GM18520 (cell line): Measurements from ENCODE around the gene FASTKD2.
A peak's percentile ranks its signal among the peaks of the same experiment; 100 is the strongest.

ENCODE experiments used
- ATAC-seq: cut with Tn5 transposase; IDR thresholded peaks from one replicate; pipeline ENCODE4 v1.9.1; 2021; ENCODE audit not compliant: unreplicated experiment

Gene FASTKD2

DNA sequence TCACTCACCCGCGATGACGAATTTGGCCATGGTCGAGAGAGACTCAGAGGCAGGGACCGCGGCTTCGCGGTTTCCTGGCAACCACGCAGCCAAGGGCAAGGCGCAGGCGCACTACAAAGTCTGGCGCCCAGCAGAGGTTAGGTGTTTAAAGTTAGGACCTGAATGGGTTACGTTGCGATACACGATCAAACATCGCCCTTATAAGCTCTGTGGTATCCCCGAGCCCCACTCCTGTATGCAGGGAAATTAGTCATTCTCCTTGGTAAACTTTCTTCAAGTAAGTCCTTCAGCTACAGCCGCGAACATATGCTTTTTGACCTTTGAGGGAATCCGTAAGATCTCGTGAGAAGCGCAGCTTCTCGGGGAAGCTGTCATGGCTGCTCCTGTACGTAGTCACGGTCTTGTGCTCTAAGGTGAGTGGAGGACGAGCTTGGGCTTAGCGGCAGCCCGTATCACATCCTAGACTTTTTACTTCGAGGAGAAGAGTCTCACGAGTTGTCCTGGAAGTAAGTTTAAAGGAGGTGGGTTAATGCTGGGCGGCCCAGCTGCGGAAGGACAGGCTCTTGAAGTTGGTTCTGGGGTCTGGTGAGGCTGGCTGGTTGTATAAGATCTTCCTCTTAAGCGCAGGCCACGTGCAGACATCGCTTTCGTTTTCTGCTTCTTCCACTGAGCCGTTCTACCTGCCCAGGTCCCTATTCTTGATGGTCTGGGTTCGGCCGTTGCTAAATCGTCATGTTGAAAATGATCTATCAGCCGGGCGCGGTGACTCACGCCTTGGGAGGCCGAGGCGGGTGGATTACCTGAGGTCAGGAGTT lies at the start of gene FASTKD2, which contains the start of gene MDH1B:
TSS of gene FASTKD2 (plus strand) at position 365 of the 815 bp plus-strand sequence. CDS start 1,088 bp downstream, outside the sequence.
TSS of gene MDH1B (minus strand) at position 87 of the 815 bp plus-strand sequence. CDS start at position 30, 57 bp downstream.
- ATAC-seq: peak; percentile 88

DNA sequence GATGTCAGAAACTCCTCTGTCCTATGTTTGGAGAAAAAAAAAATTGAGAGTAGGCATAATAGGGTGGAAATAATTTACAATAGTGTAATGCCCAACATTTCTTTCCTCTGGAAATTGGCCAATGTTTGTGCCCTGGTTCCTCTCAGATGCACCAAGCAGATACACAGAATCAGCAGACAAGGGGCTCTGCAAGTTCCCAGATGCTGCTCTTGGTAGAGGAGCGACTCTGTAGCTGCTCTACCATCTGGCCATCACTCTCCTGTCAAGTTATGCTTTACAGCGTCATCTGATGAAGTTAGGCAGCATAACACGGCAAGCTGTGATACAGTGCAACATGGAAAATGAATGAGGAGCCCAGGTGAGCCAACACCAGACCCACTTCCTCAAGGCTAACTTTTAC lies 48.8 kb upstream of the FASTKD2 start:
- ATAC-seq: no peak

DNA sequence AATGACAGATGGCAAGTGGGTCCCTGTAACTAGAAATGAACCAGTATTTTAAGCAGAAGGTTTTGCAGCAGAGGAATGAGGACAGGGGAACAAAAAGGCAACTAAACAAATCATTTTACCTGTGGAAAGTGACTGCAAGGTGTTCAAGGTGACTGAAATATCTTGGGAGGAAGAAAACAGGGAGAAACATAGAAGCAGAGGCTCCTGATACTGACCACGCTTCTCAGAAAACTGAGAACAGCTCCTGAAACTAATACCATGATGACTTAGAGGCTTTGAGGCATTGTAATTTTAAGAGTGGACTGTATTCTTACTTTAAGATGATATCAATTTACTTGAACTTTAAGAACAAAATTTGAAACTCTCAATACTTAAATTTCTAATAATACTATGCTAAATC lies 47.1 kb upstream of the FASTKD2 start, which contains the start of gene DYTN:
TSS of gene DYTN (minus strand) at position 101 of the 400 bp plus-strand sequence. CDS start 117 bp downstream, outside the sequence.
- ATAC-seq: no peak

DNA sequence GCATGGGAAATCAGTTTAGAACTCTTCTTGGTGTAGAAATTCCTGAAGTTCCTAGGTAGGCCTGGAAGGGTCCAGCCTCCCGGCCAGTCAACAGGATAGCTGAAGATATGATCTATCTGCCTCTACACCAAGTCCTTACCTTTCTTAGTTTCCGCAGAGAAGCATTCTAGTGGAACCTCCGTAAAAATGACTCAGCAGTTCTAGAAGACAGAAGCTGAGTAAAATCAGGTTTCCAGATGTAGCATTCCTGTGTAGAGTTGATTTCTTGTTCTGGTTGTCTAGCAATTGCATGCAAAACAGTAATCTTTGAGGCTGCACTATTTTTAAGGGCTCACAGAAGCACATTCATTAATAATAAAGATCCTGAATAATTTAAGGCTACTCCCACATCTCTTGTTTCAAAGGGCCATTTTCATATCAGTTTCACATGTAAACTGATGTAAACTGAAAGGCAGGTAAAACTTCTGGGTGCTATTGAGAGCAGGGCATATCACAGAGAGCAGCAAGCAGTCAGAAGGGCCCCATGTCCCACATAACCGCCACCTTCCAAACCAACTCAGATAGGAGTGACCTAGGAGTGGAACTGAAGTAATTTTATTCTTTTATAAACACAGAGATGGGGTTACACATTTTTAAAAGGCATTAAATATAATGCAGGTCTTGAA lies 44.0 kb upstream of the FASTKD2 start:
- peak; percentile 65 for ATAC-seq

DNA sequence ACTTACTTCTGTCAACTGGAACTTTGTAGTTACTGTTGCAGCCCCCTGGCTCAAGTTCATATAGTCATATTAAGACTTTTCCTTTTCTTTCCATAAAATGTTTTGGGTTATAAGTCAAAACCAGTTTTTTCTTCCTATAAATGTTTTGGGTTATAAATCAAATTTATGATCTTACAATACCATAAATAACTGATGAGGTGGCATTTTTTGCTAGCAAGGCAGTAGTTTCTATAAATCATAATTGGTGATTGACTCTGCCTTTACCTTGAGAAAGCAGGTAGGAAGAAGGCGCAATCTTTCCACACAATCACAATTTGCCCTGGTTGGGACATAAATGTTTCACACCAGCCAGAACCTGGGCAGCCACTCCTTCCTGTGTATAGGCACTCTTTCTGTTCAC lies 42.1 kb upstream of the FASTKD2 start:
- ATAC-seq: no peak

DNA sequence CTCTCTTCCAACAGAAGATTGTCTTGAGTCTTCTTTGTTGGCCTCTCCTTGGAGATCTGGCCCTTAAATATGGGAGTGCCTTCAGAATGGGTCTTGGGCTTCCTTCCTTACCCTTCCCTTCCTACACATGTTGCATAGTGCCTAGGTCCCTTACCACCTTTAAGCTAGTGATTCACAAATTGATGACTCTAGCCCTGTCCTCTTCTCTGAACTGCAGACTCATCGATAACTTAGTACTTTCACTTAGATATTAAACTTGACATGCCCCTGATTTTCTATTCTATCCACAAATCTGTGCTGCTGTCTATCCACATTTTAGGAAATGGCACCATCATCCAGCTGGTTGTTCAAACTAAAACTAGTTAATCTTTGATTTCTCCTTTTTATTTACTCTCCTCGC lies 38.1 kb upstream of the FASTKD2 start:
- no peak for ATAC-seq

DNA sequence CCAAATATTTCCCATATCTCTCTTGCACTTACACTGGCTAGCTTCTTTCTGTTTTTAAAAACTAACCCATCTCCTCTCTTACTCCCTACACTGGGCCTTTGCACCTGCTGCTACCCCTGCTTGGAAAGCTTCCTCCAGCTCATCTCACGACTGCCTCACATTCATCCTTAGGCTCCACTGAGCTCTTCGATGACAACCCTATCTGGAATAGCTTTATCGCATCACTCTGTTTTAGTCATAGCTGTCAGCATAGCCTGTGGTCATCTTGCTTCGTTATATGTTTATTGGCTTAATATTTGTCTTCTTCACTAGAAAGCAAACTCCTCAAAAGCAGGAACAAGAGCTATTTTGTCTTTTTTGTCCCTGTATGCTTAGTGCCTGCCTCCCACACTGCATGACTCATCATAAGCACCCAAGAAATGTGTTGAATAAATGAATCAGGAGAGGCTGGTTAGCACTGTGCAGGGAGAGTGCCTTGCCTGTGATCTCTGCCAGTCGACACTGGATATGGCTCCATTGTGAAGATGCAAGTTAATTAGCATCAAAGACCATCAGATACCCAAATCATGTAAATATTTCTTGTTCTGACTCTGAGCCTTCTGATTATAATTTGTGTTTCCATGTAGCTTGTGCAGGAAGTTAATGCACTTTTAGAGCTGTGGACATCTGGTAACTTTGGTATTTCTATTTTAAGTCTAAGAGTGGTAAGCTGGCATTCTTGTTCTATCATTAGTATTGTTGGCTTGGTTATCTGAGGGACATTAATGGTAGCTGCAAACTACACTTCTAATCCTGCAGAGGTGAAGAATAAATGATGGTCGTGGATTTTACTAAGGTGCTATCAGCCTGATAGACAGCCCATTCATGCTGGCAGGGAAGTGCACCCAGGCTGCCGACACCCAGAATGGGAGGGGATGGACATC lies 36.9 kb upstream of the FASTKD2 start:
- ATAC-seq: no peak

DNA sequence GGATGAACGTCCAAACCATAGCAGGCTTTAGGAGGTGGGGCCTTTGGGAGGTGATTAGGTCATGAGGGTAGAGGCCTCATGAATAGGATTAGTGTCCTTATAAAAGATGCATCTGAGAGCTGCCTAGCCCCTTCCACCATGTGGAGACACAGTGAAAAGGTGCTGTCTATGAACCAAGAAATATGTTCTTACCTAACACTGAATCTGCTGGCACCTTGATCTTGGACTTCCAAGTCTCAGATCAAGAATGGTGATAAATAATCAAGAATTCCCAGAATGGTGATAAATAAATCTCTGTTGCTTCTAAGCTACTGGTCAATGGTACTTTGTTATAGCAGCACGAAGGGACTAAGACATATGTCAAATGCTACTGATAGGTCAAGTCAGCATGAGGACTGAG lies 32.1 kb upstream of the FASTKD2 start:
- ATAC-seq: no peak

DNA sequence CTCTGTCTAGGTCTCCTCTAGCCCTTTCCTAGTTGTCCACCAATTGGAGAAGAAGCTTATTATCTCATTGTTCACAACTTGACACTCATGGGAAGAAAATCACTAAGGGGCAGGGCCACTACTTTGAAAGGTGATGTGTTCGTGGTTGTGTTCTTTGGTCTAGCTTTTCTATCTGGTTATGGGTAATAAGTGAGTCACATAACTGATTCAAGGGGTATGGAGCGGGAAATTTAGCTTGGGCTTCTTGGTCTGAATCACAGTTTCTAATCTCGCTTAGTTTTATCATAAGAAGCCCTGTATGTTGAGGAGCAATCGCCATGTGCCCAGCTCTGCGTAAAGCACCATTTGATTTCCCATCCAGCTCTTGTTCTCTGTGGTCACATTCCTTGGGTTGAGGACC lies 28.5 kb upstream of the FASTKD2 start:
- ATAC-seq: no peak

DNA sequence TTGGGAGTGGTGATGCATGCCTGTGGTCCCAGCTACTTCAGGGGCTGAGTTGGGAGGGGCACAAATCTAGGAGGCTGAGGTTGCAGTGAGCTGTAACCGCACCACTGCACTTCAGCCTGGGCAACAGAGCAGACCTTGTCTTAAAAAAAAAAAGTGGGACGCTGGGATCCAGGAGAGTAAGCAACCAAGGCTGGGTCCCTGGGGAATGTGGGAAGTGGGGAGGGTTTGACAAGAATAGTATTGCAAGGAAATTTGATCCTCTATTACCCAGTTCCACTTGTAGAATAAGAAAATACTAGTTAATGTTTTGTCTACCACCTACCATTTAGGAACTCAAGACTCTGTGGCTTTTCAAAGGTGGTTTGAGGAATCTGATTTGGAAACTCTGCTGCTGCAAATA lies 26.1 kb upstream of the FASTKD2 start:
- ATAC-seq: no peak

DNA sequence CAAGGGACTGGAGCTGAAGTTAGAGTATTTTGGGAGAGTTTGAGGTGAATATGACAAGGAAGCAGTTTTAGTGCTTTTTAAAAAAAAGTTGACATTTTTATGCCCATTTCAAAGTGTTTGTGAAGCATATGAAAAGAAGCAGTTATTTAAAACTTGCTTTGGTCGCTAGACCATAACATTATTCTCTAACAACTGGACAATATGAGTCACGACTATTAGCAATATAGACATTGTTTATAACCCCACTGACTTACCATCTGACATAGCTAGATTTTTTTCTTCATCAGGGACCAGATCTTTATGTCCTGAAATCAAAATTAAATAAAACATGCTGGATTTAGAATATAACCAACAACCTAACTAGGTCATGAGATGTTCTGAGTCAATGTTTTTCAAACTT lies 24.6 kb upstream of the FASTKD2 start:
- ATAC-seq: no peak

DNA sequence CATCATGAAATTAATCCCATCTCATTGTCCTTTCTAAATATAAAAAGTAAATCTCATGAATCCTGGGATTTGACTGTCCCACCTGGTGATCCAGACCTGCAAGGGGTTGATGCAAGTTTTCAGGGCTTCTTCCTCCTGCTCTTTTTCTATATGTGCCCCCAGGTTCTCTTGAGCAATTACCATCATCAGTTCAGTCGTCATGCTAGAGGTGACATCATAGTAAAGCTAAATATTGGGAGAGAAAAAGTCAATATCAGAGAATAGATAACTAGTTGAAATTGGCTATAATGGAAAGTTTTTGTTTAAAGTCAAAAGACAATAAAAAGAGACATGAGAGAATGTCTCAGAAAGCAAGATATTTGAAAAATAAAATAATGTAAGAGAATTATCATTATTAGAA lies 8.6 kb upstream of the FASTKD2 start:
- ATAC-seq: no peak

DNA sequence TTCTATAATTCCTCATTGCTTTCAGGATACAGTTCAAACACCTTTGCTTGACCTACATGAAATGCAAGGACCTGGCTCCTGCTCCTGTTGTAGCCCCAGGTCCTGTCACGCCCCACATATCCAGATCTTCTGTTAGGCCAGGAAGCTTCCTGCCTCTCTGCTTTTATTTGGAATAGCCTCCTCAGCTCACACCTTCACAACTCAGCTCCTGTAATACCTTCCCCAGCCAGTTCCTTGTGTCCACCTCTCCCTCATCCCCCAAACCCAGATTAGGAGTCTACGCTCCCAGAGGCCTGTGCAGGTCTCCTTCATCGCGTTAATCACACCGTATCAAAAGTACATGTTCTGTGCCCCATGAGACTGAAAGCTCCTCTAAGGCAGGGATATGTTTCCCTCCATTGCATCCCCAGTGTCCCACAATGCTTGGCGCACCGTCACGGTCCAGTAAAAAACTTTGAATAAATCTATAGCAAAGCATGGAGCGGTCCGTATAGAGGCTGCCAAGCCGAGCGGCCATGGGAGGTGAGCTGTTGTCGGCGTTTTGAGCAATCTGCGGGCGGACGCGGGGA lies 649 bp upstream of the FASTKD2 start:
- ATAC-seq: no peak

DNA sequence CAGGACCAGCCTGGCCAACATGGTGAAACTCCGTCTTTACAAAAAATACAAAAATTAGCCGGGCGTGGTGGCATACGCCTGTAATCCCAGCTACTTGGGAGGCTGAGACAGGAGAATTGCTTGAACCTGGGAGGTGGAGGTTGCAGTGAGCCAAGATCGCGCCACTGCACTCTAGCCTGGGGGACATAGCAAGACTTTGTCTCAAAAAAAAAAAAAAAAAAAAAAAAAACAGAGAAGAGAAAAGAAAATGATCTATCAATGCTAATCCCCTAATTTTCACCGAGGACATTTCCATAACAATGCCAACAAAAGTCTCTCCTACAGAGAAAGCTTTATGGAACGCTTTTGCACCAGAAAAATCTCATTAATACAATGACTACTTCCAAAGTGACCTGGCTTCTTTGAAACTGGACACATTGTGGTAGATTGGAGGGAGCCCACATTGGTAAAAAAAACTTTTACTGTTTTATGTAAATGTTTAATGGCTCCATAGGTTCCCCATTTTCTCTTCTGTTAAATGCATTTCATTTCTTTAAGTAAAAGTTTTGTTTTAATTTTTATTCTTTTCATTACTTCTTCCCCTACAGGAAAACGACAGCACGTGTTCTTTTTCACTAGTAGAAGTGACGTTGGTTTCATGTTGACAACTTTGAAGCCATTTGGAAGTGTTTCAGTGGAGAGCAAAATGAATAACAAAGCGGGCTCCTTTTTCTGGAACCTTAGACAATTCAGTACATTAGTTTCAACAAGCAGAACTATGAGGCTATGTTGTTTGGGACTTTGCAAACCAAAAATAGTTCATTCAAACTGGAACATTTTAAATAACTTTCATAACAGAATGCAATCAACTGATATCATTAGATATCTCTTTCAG lies 888 bp downstream of the FASTKD2 start:
- ATAC-seq: no peak

DNA sequence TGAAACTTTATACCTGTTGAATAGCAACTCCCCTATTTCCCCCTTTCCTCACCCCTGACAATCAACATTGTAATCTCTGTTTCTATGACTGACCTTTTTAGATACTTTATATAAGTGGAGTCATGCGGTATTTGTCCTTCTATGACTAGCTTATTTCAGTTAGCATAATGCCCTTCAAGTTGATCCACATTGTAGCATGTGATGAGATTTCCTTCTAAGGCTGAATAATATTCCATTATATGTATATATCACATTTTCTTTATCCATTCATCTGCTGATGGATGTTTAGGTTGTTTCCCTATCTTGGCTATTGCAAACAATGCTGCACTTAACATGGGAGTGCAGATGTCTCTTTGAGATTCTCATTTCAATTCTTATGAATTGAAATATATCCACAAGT lies 9.5 kb downstream of the FASTKD2 start:
- no peak for ATAC-seq

DNA sequence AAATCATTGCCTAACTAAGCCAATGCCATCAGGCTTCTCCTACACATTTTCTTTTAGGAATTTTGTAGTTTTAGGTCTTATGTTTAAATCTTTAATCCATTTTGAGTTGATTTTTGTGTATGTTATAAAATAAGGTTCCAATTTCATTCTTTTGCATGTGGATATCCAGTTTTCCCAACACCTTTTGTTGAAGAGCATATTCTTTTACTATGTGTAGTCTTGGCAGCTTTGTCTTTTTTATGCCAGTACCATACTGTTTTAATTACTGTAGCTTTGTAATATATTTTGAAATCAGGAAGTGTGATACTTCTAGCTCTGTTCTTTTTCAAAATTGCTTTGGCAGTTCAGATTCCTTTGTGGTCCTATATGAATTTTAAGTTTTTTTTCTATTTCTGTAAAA lies 11.0 kb downstream of the FASTKD2 start:
- no peak for ATAC-seq

DNA sequence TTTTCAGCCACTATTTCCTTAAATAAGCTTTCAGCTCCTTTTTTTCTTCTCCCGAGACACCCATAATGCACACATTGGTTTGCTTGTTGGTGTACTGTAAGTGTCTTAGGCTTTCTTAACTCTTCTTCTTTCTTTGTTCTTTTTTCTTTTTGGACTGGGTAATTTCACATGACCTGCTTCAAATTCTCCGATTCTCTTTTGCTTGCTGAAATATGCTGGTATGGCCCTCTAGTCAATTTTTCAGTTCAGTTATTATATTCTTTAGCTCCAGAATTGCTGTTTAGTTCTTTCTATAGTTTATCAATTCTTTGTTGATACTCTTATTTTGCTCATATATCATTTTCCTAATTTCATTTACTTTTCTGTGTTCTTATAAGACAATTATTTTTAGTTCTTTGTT lies 15.3 kb downstream of the FASTKD2 start:
- ATAC-seq: no peak

DNA sequence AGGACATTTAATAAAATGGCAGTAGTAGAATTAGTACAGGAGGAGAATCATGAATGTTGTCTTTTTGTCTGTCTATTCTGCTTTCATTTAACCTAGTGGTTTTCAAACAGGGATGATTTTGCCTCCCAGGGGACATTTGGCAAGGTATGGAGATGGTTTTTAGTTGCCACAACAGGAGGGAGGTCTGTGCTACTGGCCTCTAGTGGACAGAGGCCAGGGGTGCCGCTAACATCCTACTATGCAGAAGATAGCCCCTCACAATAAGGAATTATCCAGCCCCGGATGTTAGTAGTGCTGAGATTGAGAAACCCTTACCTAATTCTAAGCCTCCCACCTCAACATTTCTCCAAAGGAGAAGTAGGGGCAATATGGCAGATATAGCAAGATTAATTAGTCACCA lies 18.3 kb downstream of the FASTKD2 start:
- no peak for ATAC-seq

DNA sequence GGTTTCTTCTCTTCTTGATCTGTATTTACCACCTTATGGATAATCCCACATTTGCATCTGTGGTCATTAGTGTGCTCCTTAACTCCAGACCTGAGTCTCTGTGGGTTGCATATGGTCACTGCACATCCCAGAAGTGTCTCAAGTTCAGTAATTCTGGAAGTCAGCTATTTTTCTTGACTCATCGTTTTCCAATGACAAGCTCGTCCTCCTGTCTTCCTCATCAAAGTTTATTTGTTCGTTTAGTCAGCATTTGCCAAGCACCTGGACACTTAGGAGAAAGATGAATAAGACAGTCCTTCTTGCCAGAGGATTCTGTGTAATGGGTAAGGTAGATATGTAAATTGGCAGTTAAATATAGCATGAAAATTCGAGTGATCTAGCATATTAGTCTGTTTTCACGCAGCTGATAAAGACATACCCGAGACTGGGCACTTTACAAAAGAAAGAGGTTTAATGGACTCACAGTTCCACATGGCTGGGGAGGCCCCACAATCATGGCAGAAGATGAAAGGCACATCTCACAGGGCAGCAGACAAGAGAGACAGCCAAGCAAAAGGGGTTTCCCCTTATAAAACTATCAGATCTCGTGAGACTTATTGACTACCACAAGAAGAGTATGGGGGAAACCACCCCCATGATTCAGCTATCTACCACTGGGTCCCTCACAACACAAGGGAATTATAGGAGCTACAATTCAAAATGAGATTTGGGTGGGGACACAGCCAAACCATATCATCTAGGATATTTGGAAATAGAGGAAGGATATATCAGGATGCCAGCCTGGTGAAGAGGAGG lies 19.4 kb downstream of the FASTKD2 start:
- no peak for ATAC-seq
